ENCODE data around the gene RABGAP1.

RABGAP1 gene

GRCh38 chr9:123115146-123115913, 174.5 kb downstream of the RABGAP1 start:
- DNase-seq, result no peak

DNA sequence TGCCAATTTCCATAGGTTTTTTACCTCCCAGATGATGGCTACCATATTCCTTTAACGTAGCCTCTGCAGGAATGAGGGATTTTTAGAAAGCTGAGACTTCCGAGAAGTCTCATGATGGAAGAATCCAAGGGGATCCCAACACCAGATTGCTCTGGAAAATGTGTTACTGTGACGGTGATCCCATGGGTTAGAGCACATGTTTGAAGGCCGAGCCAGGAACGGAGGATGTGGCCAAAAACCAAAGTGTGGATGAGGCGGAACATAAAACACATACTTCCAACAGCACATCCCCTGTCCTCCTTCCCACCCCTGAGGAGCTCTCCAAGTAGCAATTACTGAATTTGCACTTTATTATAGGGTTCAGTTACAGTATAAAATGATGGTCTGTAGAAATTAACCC, 175.2 kb downstream of the RABGAP1 start:
- DNase-seq, result no peak

DNA sequence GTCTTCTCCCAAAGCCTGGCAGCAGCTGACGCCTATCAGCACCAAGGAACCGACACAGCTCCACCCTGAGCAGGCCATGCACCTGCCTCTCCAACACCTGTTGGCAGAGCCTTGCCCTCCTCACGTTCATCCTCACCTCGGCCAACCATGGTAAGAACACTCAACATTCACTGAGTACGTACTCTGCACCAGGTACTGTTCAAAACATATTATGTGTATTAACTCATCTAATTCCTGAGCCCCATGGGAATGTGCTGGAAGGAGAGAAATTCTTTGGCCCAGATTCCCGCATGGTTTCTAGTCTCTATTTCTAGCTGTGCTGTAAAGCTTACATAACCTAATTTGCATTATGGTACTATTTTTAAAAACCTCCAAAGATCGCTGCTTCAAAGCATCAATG, 178.7 kb downstream of the RABGAP1 start:
- DNase-seq, result no peak

DNA sequence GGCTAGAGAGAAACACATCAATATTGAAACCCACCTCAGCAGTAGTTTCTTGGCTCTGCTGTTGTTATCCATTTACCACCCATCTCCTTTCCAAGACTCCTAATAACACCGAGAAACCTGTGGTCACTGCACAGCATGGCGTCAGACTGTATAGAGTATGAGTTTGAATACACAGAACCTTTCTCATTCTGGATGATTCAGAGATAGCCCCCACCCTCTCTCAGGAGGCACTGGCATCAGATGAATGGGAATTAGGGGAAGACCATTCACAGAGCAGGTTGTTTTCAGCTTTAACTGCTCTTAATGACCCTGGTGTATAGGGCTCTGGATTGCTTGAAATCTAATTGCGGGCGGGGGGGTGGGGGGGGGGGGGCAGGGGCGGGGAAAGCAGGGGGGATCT, 179.3 kb downstream of the RABGAP1 start:
- DNase-seq, result no peak

- DNase-seq, result no peak
Measured at GRCh38 chr9:123120953-123121352, 180.1 kb downstream of the RABGAP1 start.

GRCh38 chr9:123121457-123121856, 180.6 kb downstream of the RABGAP1 start:
- DNase-seq, result no peak

DNA sequence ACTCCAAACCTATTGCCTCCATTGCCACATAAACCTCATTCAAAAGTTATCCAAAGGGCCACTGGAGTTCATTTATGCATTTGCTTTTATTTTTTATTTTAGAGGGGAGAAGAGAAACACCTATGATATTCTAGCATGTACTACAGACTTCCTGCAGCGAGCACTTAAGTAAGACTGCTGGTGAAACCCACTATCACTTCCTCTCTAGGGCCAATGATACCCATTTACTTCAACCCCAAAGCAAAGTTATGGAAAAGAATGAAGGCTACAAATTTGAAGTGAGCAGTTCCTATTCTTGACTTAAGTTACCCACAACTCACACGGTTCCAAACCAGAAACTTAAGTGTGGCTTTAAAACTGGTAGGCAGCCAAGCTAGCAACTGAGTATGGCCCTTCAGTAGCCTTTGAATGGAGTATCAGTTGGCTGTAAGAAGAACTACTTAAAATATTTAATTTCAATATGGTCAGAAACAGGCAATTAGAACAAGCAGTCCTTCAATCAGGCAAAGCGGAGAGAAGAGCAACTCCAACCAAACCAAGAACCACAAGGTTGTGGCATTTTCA, 186.8 kb downstream of the RABGAP1 start:
- DNase-seq, result no peak

DNA sequence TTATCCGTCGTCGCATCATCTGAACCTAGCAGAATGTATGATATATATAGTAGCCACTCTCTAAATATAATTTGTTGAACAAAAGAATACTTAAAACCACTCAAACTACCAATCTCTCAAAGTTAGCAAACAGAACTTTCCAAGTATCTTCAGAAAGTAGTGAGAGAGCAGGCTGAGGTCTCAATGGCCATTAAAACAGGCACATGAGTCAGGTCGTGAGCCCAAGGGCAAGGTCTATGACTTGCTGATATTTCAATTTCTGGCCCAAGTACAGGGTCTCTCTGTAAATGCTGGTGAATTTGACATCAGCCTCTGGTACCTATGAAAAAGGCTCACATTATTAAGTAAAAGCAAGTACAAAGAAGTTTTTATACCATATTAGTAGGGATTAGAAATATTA, 187.8 kb downstream of the RABGAP1 start:
- no peak for DNase-seq

GRCh38 chr9:123129423-123129822, 188.6 kb downstream of the RABGAP1 start:
- DNase-seq, result no peak

DNA sequence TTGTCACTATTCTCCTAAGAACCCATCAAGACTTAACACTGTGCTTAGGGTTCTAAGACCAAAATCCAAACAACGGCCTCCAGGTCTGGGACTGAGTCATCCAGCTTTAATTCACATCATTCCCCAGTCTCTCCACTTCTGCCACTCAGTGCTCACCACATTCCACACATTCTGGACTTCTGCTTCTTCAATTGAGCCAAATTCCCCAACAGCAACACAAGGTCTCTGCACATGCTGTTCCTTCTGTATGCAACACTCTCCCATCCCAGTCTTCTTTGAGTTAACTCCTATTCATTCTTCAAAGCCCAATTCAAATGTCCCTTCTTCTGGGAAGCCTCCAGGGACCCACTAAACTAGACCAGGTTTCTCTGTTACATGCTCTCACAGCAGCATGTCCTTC, 190.4 kb downstream of the RABGAP1 start:
- no peak for DNase-seq

- no peak for DNase-seq
Measured at GRCh38 chr9:123131993-123132392, 191.2 kb downstream of the RABGAP1 start.

- no peak for DNase-seq
Measured at GRCh38 chr9:123132696-123133095, 191.9 kb downstream of the RABGAP1 start.

DNA sequence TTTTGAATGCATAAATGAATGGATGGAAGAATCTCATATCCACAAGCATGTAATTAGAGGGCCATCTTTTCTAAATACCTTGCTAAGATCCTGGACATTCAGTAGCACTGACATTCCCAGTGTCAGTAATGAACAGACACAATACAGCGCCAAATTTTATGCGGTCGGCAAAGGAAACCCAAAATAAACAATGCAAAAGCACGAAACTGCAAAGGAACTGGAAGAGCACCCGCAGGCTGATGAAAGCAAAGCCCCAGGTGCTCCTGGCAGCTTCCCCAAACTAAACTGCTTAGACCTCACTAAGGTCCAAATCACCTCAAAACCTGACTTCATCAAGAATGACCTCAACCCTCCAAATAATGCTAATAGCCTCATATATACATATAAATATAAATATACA, 194.6 kb downstream of the RABGAP1 start:
- DNase-seq, result no peak

DNA sequence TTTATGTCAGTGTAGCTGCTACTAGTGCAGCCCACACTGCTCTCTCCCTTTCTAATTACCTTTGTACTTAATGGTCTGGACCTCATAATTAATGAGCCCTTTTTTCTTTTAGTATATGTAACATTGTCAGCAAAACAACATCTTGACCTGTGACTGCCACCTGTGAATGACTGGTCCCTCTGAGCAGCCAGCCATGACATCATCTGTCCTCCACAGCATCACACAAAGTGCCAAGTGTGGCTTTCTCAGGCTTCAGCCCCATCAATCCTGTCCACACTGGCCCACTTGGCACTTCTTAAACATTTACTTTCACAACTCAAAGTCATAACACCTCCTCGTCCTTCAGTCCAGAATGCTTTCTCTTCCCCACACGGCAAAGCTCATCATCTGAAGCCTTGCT, 197.3 kb downstream of the RABGAP1 start:
- no peak for DNase-seq

DNA sequence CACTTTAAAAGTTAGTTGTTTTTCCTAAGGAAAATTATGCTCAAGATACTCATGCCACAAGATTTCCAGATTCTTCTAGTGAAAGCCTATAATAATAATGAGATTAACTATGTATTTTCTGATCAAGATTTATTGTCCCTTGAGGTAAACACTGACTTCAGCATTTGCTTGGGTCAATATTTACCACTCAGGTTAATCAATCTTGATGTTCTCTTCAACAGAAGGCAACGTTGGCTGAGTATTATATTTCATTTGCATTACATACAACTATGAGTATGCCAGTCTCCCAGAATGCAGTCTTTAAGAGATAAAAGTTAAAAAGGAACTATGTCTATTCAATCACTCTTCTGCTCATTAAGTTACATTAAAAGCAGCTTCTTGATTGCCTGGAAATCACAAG, 208.2 kb downstream of the RABGAP1 start:
- DNase-seq, result no peak

DNA sequence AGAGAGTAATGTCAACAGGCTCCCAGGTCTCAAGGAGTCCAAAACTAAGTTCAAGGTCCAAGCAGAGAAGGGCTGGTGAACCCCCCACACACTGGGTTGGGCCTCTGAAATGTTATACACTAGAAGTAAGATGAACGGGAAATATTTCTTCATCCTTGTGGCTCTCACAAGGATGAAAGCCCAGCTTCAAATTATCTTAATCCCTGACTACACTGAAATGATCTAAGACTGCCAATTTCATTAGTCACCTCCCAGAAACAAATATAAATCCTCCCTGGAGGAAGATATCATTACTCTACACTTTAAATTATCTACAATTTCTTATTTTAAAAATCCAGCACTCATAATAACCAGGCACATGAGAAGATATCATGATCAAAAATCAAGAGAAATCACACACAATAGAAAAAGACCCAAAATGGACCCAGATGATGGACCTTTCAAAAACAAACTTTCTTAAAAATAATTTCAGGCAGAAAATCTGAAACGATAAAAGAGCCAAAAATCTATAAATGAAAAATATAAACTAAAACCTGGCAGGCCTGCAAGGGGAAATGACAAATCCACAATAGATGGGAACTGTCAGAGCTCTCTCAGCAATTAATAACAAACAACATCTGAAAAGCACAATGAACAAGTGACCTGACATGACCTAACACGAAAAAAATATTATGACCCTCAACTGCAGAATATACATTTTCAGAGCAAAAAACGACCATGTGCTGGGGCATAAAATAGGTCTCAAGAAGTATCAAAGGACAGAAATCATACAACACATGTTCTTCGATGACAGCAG, 210.1 kb downstream of the RABGAP1 start:
- DNase-seq, result no peak
